Measurements from ENCODE around the gene TRIM54. TPM values are rescaled to one million over a fixed set of nuclear protein-coding genes. Genes with fewer than 3 reads are reported as not detected.

Gene TRIM54
- total and polyA plus RNA-seq, 9 of the 15 experiments (the other 6 are each of a cell fraction or from before 2014, with no cell fraction given) = not detected

DNA sequence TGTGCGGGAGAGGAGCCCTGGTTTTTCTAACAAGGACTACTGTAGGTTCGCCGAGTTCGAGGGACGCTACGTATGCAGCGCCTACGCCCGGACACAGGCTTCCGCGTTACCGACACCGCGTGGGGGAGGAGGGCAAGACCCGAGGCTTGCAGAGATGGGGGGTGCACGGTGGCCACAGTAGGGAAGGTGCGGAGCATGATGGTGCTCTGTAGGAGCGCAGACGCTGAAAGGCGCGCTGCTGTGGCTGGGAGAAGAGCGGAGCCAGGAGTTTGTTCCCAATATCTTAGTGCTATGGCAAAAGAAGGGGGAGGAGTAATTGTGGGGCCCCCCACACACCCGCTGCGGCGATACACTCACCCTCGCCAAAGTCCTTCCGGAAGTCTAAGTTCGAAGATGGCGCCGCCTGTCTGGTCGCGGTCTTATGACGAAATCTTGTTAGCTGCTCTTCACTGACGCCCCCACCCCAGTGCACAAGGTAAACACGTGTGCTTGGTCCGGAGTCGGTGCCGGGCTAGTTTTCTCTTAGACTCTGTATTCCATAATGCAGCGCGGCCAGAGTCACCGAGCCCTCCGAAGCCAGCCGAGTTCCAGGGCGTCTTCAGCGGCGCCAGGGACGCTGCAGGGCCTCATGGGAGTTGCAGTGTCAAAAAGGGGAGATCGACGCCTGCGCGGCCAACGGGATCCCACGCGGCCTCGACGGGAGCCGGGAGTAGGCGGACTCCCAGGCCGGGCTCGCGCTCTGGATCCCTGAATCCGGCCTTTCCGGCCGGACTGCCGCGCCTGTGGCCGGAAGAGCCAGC lies 74.4 kb downstream of the TRIM54 start, which contains the start of gene GTF3C2 (continued):
- no peak; a peak in 1 of 4 replicates for TF ChIP-seq TEAD1 (CRISPR knock-in tag; IDR thresholded peaks at IDR 0.05)
- TF ChIP-seq CHD4 (IDR thresholded peaks at IDR 0.05; ENCODE audit: insufficient read depth, insufficient replicate concordance, low read depth, low read length, poor library complexity, severe bottlenecking) = no peak
- TF ChIP-seq TCFL5 (CRISPR knock-in tag; conservative IDR thresholded peaks at IDR 0.05) = no peak
- TF ChIP-seq FUS (optimal IDR thresholded peaks at IDR 0.05; ENCODE audit: low read depth, low read length) = no peak
- no peak for TF ChIP-seq ZNF133 (CRISPR knock-in tag; IDR thresholded peaks at IDR 0.05)
- no peak; the same call in 1 of the 2 replicates for TF ChIP-seq POLR2AphosphoS2 (IDR thresholded peaks at IDR 0.05; ENCODE audit: low read length)
- peak; percentile 98 for TF ChIP-seq MTA1 (IDR thresholded peaks at IDR 0.05; ENCODE audit: borderline replicate concordance)
- no peak for TF ChIP-seq XRCC3 (IDR thresholded peaks at IDR 0.05)
- no peak for TF ChIP-seq ZNF589 (CRISPR knock-in tag; IDR thresholded peaks at IDR 0.05; ENCODE audit: low read depth)
- TF ChIP-seq HLTF (IDR thresholded peaks at IDR 0.05) = peak; percentile 45; the same call in 1 of the 2 replicates
- TF ChIP-seq ELF1 (tag; IDR thresholded peaks at IDR 0.05) = peak; percentile 91
- TF ChIP-seq KDM2B (CRISPR knock-in tag; IDR thresholded peaks at IDR 0.05) = no peak
- TF ChIP-seq ZNF707 (CRISPR knock-in tag; conservative IDR thresholded peaks at IDR 0.05) = no peak
- TF ChIP-seq KAT7 (CRISPR knock-in tag; IDR thresholded peaks at IDR 0.05; ENCODE audit: borderline replicate concordance) = peak; percentile 95; the same call in 1 of the 2 replicates
- peak; percentile 82 for TF ChIP-seq ZNF766 (CRISPR knock-in tag; conservative IDR thresholded peaks at IDR 0.05)
- no peak; the same call in none of the 2 replicates for TF ChIP-seq HMBOX1 (IDR thresholded peaks at IDR 0.05)
- TF ChIP-seq RCOR1 (IDR thresholded peaks at IDR 0.05; ENCODE audit: borderline replicate concordance in 1 of 2, low read depth in 2 of 2, low read length in 2 of 2) = no peak
- 0 out of 2 replicates have a peak, but pooled peaks have one; percentile 70 for TF ChIP-seq SMAD4 (CRISPR knock-in tag; conservative IDR thresholded peaks at IDR 0.05)
- no peak for TF ChIP-seq ZNF778 (CRISPR knock-in tag; IDR thresholded peaks at IDR 0.05)
- TF ChIP-seq THRA (IDR thresholded peaks at IDR 0.05) = no peak
- TF ChIP-seq RBM25 (IDR thresholded peaks at IDR 0.05; ENCODE audit: low read depth, low read length, severe bottlenecking) = no peak
- TF ChIP-seq TAL1 (IDR thresholded peaks at IDR 0.05) = no peak
- no peak for TF ChIP-seq MCM2 (IDR thresholded peaks at IDR 0.05; ENCODE audit: low read depth)
- TF ChIP-seq, protein P1, sequence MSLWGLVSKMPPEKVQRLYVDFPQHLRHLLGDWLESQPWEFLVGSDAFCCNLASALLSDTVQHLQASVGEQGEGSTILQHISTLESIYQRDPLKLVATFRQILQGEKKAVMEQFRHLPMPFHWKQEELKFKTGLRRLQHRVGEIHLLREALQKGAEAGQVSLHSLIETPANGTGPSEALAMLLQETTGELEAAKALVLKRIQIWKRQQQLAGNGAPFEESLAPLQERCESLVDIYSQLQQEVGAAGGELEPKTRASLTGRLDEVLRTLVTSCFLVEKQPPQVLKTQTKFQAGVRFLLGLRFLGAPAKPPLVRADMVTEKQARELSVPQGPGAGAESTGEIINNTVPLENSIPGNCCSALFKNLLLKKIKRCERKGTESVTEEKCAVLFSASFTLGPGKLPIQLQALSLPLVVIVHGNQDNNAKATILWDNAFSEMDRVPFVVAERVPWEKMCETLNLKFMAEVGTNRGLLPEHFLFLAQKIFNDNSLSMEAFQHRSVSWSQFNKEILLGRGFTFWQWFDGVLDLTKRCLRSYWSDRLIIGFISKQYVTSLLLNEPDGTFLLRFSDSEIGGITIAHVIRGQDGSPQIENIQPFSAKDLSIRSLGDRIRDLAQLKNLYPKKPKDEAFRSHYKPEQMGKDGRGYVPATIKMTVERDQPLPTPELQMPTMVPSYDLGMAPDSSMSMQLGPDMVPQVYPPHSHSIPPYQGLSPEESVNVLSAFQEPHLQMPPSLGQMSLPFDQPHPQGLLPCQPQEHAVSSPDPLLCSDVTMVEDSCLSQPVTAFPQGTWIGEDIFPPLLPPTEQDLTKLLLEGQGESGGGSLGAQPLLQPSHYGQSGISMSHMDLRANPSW (CRISPR knock-in tag; IDR thresholded peaks at IDR 0.05) = no peak
